GM12878 (cell line): ENCODE results near the gene COL23A1. TPM values are rescaled to one million over a fixed set of nuclear protein-coding genes. Genes with fewer than 3 reads are reported as not detected.

Source experiments
- ATAC-seq: fragments of 200-7000 bp; cut with Tn5 transposase; 3 replicates; pipeline ENCODE4 v1.9.1; 2020; ENCODE audit warnings: mild to moderate bottlenecking, moderate library complexity
- BruUV-seq: library from RNA; stranded (reverse); fragments of 400-500 nt; replicated peaks from 2 replicates; lab custom pipeline; 2021; lab: Mats Ljungman, UMichigan
- CTCF ChIA-PET: fragments of 300-600 bp; sonication (Branson Sonifier 250); formaldehyde crosslinking; extraction: SDS; loops from one replicate; lab custom pipeline; 2021; ENCODE audit warnings: inconsistent platforms; lab: Yijun Ruan, JAX
- POLR2A ChIA-PET: fragments of 350-600 bp; formaldehyde crosslinking; extraction: SDS; loops from one replicate; lab custom pipeline; 2021; ENCODE audit warnings: inconsistent platforms; lab: Charles Lee
- RAD21 ChIA-PET: fragments of 300-600 bp; sonication (Branson Sonifier 250); formaldehyde crosslinking; loops from one replicate; lab custom pipeline; 2023; ENCODE audit warnings: antibody characterized with exemption; ENCODE audit not compliant: unreplicated experiment; lab: Charles Lee
- SMC1A ChIA-PET: fragments of 300-600 bp; sonication (Branson Sonifier 250); formaldehyde crosslinking; loops from one replicate; lab custom pipeline; 2023; ENCODE audit not compliant: unreplicated experiment, uncharacterized antibody; lab: Charles Lee
- DNase-seq: peaks from one replicate; pipeline ENCODE4 v3.0.0-alpha.2; 2011; ENCODE audit warnings: low read depth, low spot score
- FAIRE-seq: peaks from 3 replicates; lab custom pipeline; 2011; peaks lifted over from hg19 to GRCh38; lab: Jason Lieb, UNC
- H2AFZ ChIP-seq: 2 replicates; pipeline ENCODE4 v1.6.0; 2011; ENCODE audit warnings: low read depth, low read length, control low read depth; ENCODE audit not compliant: control insufficient read depth
- H3K27ac ChIP-seq: 2 replicates; pipeline ENCODE4 v1.5.1; 2011; ENCODE audit warnings: control low read depth; ENCODE audit not compliant: control insufficient read depth, insufficient read depth
- H3K27me3 ChIP-seq, 2 experiments: replicated peaks in 1 of 2; 2 replicates each; pipeline versions ENCODE4 v1.6.0 to v1.6.1; 2011; ENCODE audit warnings: low read length in 1 of 2; ENCODE audit not compliant: control insufficient read depth in 2 of 2, insufficient read depth in 2 of 2
- H3K36me3 ChIP-seq, 2 experiments: 2 replicates each; pipeline ENCODE4 v1.5.1; 2011; ENCODE audit warnings: low read length in 1 of 2; ENCODE audit not compliant: control insufficient read depth in 2 of 2, insufficient read depth in 2 of 2
- H3K4me1 ChIP-seq: 2 replicates; pipeline ENCODE4 v1.6.1; 2011; ENCODE audit warnings: mild to moderate bottlenecking, low read length, moderate library complexity, mixed read lengths; ENCODE audit not compliant: control insufficient read depth, insufficient read depth
- H3K4me2 ChIP-seq: 2 replicates; pipeline ENCODE4 v1.6.0; 2011; ENCODE audit warnings: control low read depth; ENCODE audit not compliant: control insufficient read depth, insufficient read depth
- H3K4me3 ChIP-seq: fragments of 200-600 bp; sonication (generic); 2 replicates; pipeline ENCODE4 v1.5.1; 2016
- H3K79me2 ChIP-seq: 2 replicates; pipeline ENCODE4 v1.6.0; 2011; ENCODE audit warnings: low read length; ENCODE audit not compliant: control insufficient read depth, insufficient read depth
- H3K9ac ChIP-seq: 2 replicates; pipeline ENCODE4 v1.8.0; 2011; ENCODE audit warnings: low read length, control low read depth, mixed read lengths; ENCODE audit not compliant: control insufficient read depth, insufficient read depth
- H3K9me3 ChIP-seq: replicated peaks from 3 replicates; pipeline ENCODE4 v1.5.1; 2011; ENCODE audit warnings: mild to moderate bottlenecking, low read length; ENCODE audit not compliant: control insufficient read depth, insufficient read depth
- H4K20me1 ChIP-seq: 2 replicates; pipeline ENCODE4 v1.6.0; 2011; ENCODE audit not compliant: control insufficient read depth, insufficient read depth
- BHLHE40 ChIP-seq, 2 experiments: fragments of 450-650 bp in 1 of 2; IDR thresholded peaks; 2 replicates each; pipeline ENCODE4 v1.6.1; 2011 to 2017; ENCODE audit warnings: low read depth in 2 of 2, borderline replicate concordance in 1 of 2, improper control_type of control experiment in 1 of 2, low read length in 1 of 2, mild to moderate bottlenecking in 1 of 2
- CREB1 ChIP-seq: IDR thresholded peaks from 2 replicates; pipeline ENCODE4 v1.6.1; 2012; ENCODE audit warnings: low read depth, mild to moderate bottlenecking, inconsistent platforms
- DPF2 ChIP-seq: fragments of 450-650 bp; IDR thresholded peaks from 2 replicates; pipeline ENCODE4 v1.6.1; 2017; ENCODE audit warnings: mild to moderate bottlenecking
- IKZF1 ChIP-seq: fragments of 450-650 bp; conservative IDR thresholded peaks from 2 replicates; pipeline ENCODE4 v1.6.1; 2017; ENCODE audit warnings: antibody characterized with exemption, mild to moderate bottlenecking
- RAD21 ChIP-seq: IDR thresholded peaks from 2 replicates; pipeline ENCODE4 v1.6.1; 2011; ENCODE audit warnings: mild to moderate bottlenecking, low read depth, low read length, moderate library complexity; ENCODE audit not compliant: insufficient read depth
- SIX5 ChIP-seq: IDR thresholded peaks from 2 replicates; pipeline ENCODE4 v1.6.1; 2011; ENCODE audit warnings: mild to moderate bottlenecking, low read depth, low read length, moderate library complexity; ENCODE audit not compliant: severe bottlenecking
- SMAD5 ChIP-seq: IDR thresholded peaks from 2 replicates; pipeline ENCODE4 v1.6.1; 2016; ENCODE audit warnings: antibody characterized with exemption, low read depth
- SREBF1 ChIP-seq: IDR thresholded peaks from 2 replicates; pipeline ENCODE4 v1.6.1; 2012; ENCODE audit warnings: mild to moderate bottlenecking, low read length
- ZNF24 ChIP-seq: fragments of 450-650 bp; IDR thresholded peaks from 2 replicates; pipeline ENCODE4 v1.6.1; 2017; ENCODE audit warnings: antibody characterized with exemption, mild to moderate bottlenecking
- WGBS: methylation state at CpG from one replicate; pipeline ENCODE4 v1.1.6; 2016; ENCODE audit warnings: low lambda C conversion rate; ENCODE audit not compliant: insufficient replicate concordance, insufficient coverage; ENCODE audit errors: missing lambda C conversion rate; 5-methylcytosine and 5-hydroxymethylcytosine counted together
- in situ Hi-C: fragments of 300-500 bp; cut with MboI; formaldehyde crosslinking; loops from 9 replicates; pipeline ENCODE4 v1.14.3; 2018; ENCODE audit warnings: mixed read lengths
- intact Hi-C: fragments of 100-400 bp; cut with micrococcal nuclease; formaldehyde crosslinking; loops from one replicate; pipeline ENCODE4 v1.14.2; 2022; ENCODE audit not compliant: unreplicated experiment
- polyA plus RNA-seq, 11 experiments: library from polyadenylated mRNA; depleted of rRNA in 4 of 11; unstranded in 6 of 11; stranded (reverse) in 5 of 11; fragments of >200 nt; fragmentation: Nextera tagmentation in 4 of 11; fragmentation: Illumina TruSeq in 1 of 11; extraction: Ambion mirVana in 4 of 11; extraction: Trizol in 1 of 11; gene quantifications; 1 replicate in 1 of 11; 2 replicates in 10 of 11; pipeline versions ENCODE4 v1.2.1 to v1.2.3, GENCODE V29; 2011 to 2016; ENCODE audit warnings: inconsistent platforms in 2 of 11, missing spikeins in 2 of 11, low read depth in 1 of 11
- total RNA-seq, 4 experiments: library from RNA; depleted of rRNA in 3 of 4; stranded (reverse); fragments of >200 nt in 3 of 4; fragmentation: Illumina TruSeq in 1 of 4; extraction: Trizol in 1 of 4; gene quantifications; 2 replicates each; pipeline versions ENCODE4 v1.2.1 to v1.2.3, GENCODE V29; 2013 to 2021
- TF ChIP-seq, protein P1 (sequence below): IDR thresholded peaks from 2 replicates; pipeline ENCODE4 v1.6.1; 2011; ENCODE audit warnings: low read depth, low read length, improper control_type of control experiment, borderline replicate concordance
- TF ChIP-seq, protein P2 (sequence below): IDR thresholded peaks from 2 replicates; pipeline ENCODE4 v1.6.1; 2012; ENCODE audit warnings: low read depth, low read length, improper control_type of control experiment
- TF ChIP-seq, protein P3 (sequence below): fragments of 450-650 bp; IDR thresholded peaks from 2 replicates; pipeline ENCODE4 v1.6.1; 2017; ENCODE audit warnings: mild to moderate bottlenecking

The COL23A1 gene
- total and polyA plus RNA-seq, 10 of the 15 experiments (the other 5 are each of a cell fraction or from before 2014, with no cell fraction given), result 0.03 to 0.83 (median 0.09) TPM; not detected in 5

DNA sequence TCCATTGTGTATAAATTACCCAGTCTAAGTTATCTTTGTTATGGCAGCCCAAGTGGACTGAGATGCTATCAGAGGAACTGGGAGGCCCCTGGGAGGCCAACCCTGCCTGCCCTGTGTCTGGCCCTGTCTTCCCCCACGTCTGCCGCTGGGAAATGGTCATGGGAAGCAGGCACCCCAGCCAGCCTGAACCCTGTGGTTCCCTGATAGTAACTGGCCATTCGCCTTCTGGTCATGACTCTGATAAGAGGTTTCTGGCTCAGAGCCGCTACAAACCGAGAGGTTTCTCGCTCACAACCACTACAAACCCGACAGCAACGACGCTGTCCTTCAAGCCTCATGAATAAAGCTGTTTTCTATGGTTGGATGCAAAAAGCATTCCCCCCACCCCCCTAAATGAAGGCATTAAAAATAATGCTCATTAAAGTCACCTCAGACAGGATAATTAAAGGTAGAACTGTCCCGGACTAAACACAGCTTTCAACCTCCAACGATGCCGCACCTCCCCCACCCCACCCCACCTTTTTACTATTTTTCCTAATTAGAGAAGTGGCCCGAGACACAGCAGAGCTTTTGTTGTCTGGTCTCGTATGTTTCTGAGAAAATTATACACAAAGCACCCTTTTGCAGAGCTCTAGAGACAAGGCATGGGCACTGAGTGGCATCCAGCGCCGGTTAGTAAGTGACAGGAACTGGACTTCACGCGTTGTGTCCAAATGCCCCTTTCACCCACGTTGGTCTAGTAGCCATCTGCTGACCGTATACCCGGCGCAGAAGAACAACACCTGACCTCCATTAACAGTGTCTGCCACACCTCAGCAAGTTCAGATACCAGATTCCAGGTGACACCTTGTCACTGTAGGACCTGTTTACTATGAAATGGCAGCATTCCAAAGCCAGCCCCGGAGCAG lies 140.8 kb downstream of the COL23A1 start:
- ChIA-PET SMC1A (no interaction called here), RAD21 (no interaction called here)
- Histone ChIP-seq H3K9me3 (no peaks in the 10 kb centered on the region), H3K27me3 (no peaks in the 10 kb centered on the region), H3K27ac (no peak overlapping the region)
- FAIRE-seq, result no peak
- no peak for TF ChIP-seq IKZF1
- no peak for TF ChIP-seq RAD21
- no peak for TF ChIP-seq SIX5
- TF ChIP-seq BHLHE40 (IDR thresholded peaks at IDR 0.05; ENCODE audit: borderline replicate concordance in 1 of 2, low read depth in 2 of 2, low read length in 1 of 2), result no peak
- TF ChIP-seq, protein P1, sequence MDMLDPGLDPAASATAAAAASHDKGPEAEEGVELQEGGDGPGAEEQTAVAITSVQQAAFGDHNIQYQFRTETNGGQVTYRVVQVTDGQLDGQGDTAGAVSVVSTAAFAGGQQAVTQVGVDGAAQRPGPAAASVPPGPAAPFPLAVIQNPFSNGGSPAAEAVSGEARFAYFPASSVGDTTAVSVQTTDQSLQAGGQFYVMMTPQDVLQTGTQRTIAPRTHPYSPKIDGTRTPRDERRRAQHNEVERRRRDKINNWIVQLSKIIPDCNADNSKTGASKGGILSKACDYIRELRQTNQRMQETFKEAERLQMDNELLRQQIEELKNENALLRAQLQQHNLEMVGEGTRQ, result no peak
- TF ChIP-seq SMAD5, result no peak
- no peak for TF ChIP-seq DPF2
- TF ChIP-seq ZNF24, result no peak
- TF ChIP-seq CREB1, result no peak
- TF ChIP-seq, protein P2, sequence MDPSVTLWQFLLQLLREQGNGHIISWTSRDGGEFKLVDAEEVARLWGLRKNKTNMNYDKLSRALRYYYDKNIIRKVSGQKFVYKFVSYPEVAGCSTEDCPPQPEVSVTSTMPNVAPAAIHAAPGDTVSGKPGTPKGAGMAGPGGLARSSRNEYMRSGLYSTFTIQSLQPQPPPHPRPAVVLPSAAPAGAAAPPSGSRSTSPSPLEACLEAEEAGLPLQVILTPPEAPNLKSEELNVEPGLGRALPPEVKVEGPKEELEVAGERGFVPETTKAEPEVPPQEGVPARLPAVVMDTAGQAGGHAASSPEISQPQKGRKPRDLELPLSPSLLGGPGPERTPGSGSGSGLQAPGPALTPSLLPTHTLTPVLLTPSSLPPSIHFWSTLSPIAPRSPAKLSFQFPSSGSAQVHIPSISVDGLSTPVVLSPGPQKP, result no peak
- TF ChIP-seq, protein P3, sequence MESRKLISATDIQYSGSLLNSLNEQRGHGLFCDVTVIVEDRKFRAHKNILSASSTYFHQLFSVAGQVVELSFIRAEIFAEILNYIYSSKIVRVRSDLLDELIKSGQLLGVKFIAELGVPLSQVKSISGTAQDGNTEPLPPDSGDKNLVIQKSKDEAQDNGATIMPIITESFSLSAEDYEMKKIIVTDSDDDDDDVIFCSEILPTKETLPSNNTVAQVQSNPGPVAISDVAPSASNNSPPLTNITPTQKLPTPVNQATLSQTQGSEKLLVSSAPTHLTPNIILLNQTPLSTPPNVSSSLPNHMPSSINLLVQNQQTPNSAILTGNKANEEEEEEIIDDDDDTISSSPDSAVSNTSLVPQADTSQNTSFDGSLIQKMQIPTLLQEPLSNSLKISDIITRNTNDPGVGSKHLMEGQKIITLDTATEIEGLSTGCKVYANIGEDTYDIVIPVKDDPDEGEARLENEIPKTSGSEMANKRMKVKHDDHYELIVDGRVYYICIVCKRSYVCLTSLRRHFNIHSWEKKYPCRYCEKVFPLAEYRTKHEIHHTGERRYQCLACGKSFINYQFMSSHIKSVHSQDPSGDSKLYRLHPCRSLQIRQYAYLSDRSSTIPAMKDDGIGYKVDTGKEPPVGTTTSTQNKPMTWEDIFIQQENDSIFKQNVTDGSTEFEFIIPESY, result no peak
- no peak for TF ChIP-seq SREBF1
- TF ChIP-seq, all 136 proteins: peak for 0
- ChIA-PET CTCF (interaction anchor here (1.8 kb wide), 1 partner anchor 12 kb away, joined by 5 read pairs; no protein-coding TSS in a partner anchor), POLR2A (no interaction called here)
- intact Hi-C loops, result loop anchor here (10.0 kb wide), 1 partner anchor 165 kb away; no protein-coding TSS in a partner anchor
- no peak for ATAC-seq
- H3K4me1 ChIP-seq, result no peaks in the 10 kb centered on the region
- no peak overlapping the region for H3K4me2 ChIP-seq
- no peak for DNase-seq
- no TSS peak for BruUV-seq
- H3K4me3 ChIP-seq, result no peak overlapping the region
- H3K79me2 ChIP-seq, result no peaks in the 10 kb centered on the region
- H4K20me1 ChIP-seq, result no peaks in the 10 kb centered on the region
- 48% methylated on average over 23 of the region's 23 CpGs for WGBS
- no peaks in the 10 kb centered on the region for H3K36me3 ChIP-seq
- no peak overlapping the region for H2AFZ ChIP-seq
- in situ Hi-C loops, result no loop called here
- H3K9ac ChIP-seq, result no peak overlapping the region
